Measurements from ENCODE around the gene MSI2.

Gene MSI2

GRCh38 chr17:57396511-57396921, 140.2 kb downstream of the MSI2 start:
- H3K79me2 ChIP-seq (ENCODE audit: control insufficient read depth, low read length): peaks cover 76% of the 10 kb centered on the region
- TF ChIP-seq EZH2phosphoT487 (IDR thresholded peaks at IDR 0.05; ENCODE audit: borderline replicate concordance, low read length) (no peak), CTCF (IDR thresholded peaks at IDR 0.05; ENCODE audit: low read depth, low read length, poor library complexity, severe bottlenecking) (no peak)
- no peaks in the 10 kb centered on the region for H3K27me3 ChIP-seq (ENCODE audit: control insufficient read depth, low read length)
- H3F3A ChIP-seq (ENCODE audit: control insufficient read depth, insufficient read depth): no peaks in the 10 kb centered on the region
- H3K36me3 ChIP-seq (ENCODE audit: control insufficient read depth, low read length): peaks cover 24% of the 10 kb centered on the region
- H3K9me2 ChIP-seq (replicated peaks; ENCODE audit: control insufficient read depth, low read length): no peaks in the 10 kb centered on the region
- no peaks in the 10 kb centered on the region for H4K20me1 ChIP-seq (ENCODE audit: control insufficient read depth, insufficient read depth, low read depth, low read length)
- H3K4me2 ChIP-seq (ENCODE audit: low read length): no peak overlapping the region
- H3K27ac ChIP-seq (ENCODE audit: low read depth, low read length): no peak overlapping the region
- no peaks in the 10 kb centered on the region; the same call in 1 of the 2 replicates for H3K9me3 ChIP-seq (ENCODE audit: control insufficient read depth, insufficient read depth, low read length)
- no peaks in the 10 kb centered on the region for H3K4me1 ChIP-seq (ENCODE audit: control insufficient read depth, low read length)
- H3K4me3 ChIP-seq (ENCODE audit: low read length): no peak overlapping the region

GRCh38 chr17:57397402-57397801, 141.1 kb downstream of the MSI2 start:
- TF ChIP-seq EZH2phosphoT487 (IDR thresholded peaks at IDR 0.05; ENCODE audit: borderline replicate concordance, low read length) (no peak), CTCF (IDR thresholded peaks at IDR 0.05; ENCODE audit: low read depth, low read length, poor library complexity, severe bottlenecking) (no peak)
- Histone ChIP-seq H3K27me3 (ENCODE audit: control insufficient read depth, low read length) (no peaks in the 10 kb centered on the region), H4K20me1 (ENCODE audit: control insufficient read depth, insufficient read depth, low read depth, low read length) (no peaks in the 10 kb centered on the region), H3K4me3 (ENCODE audit: low read length) (no peak overlapping the region), H3K36me3 (ENCODE audit: control insufficient read depth, low read length) (peaks cover 30% of the 10 kb centered on the region), H3K4me2 (ENCODE audit: low read length) (no peak overlapping the region), H3K9me3 (ENCODE audit: control insufficient read depth, insufficient read depth, low read length) (no peaks in the 10 kb centered on the region; the same call in 1 of the 2 replicates), H3F3A (ENCODE audit: control insufficient read depth, insufficient read depth) (no peaks in the 10 kb centered on the region), H3K79me2 (ENCODE audit: control insufficient read depth, low read length) (peaks cover 67% of the 10 kb centered on the region), H3K4me1 (ENCODE audit: control insufficient read depth, low read length) (no peaks in the 10 kb centered on the region), H3K27ac (ENCODE audit: low read depth, low read length) (no peak overlapping the region), H3K9me2 (replicated peaks; ENCODE audit: control insufficient read depth, low read length) (no peaks in the 10 kb centered on the region)

DNA sequence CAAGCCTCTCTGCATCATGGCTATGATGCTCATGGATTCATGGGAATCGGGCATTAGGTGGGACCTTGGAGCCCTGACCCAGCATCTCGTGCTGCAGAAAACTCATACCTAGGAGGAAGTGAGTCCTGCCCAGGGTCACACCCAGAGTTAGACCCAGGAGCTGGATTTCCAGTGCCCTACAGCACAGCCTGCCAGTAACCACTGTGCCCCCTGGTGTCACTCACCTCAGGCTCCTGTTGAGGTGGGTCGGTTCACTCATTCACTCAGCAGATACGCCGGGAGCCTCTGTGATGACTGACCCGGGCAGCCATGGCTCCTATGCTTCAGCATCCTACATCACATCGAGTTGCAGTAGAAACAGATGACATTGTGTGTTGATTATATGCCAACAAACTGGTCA, 143.4 kb downstream of the MSI2 start:
- no peaks in the 10 kb centered on the region for H3K4me1 ChIP-seq (ENCODE audit: control insufficient read depth, low read length)
- TF ChIP-seq EZH2phosphoT487 (IDR thresholded peaks at IDR 0.05; ENCODE audit: borderline replicate concordance, low read length) (no peak), CTCF (IDR thresholded peaks at IDR 0.05; ENCODE audit: low read depth, low read length, poor library complexity, severe bottlenecking) (no peak)
- peaks cover 42% of the 10 kb centered on the region for H3K36me3 ChIP-seq (ENCODE audit: control insufficient read depth, low read length)
- no peaks in the 10 kb centered on the region for H4K20me1 ChIP-seq (ENCODE audit: control insufficient read depth, insufficient read depth, low read depth, low read length)
- no peak overlapping the region for H3K27ac ChIP-seq (ENCODE audit: low read depth, low read length)
- H3K9me3 ChIP-seq (ENCODE audit: control insufficient read depth, insufficient read depth, low read length): no peaks in the 10 kb centered on the region
- no peaks in the 10 kb centered on the region for H3K9me2 ChIP-seq (replicated peaks; ENCODE audit: control insufficient read depth, low read length)
- H3K4me3 ChIP-seq (ENCODE audit: low read length): no peak overlapping the region
- no peaks in the 10 kb centered on the region for H3K27me3 ChIP-seq (ENCODE audit: control insufficient read depth, low read length)
- H3F3A ChIP-seq (ENCODE audit: control insufficient read depth, insufficient read depth): no peaks in the 10 kb centered on the region
- no peak overlapping the region for H3K4me2 ChIP-seq (ENCODE audit: low read length)
- peaks cover 49% of the 10 kb centered on the region for H3K79me2 ChIP-seq (ENCODE audit: control insufficient read depth, low read length)

Data from DOHH2 (cell line).